GM12892 (cell line): ENCODE measurements around the gene LCMT2.

ENCODE experiments used
- DNase-seq: peaks from one replicate; pipeline ENCODE4 v3.0.0; 2011; ENCODE audit not compliant: insufficient read length
- FAIRE-seq: peaks from 2 replicates; lab custom pipeline; 2011; peaks lifted over from hg19 to GRCh38; lab: Jason Lieb, UNC
- POLR2A ChIP-seq: IDR thresholded peaks from 2 replicates; pipeline ENCODE4 v1.6.1; 2011; ENCODE audit warnings: low read depth, low read length, control low read depth
- POLR2AphosphoS5 ChIP-seq: IDR thresholded peaks from 2 replicates; pipeline ENCODE4 v1.6.1; 2011; ENCODE audit warnings: low read depth, low read length, control low read depth
- TAF1 ChIP-seq: IDR thresholded peaks from 2 replicates; pipeline ENCODE4 v1.6.1; 2011; ENCODE audit warnings: low read depth, mild to moderate bottlenecking, control low read depth, low read length, borderline replicate concordance

LCMT2 gene

GRCh38 chr15:43347114-43347513 lies 16.7 kb upstream of the LCMT2 start:
- TF ChIP-seq POLR2A (no peak), POLR2AphosphoS5 (no peak), TAF1 (no peak)
- DNase-seq (no peak), FAIRE-seq (no peak)

- FAIRE-seq: no peak
- TF ChIP-seq POLR2A: no peak
- DNase-seq: no peak
Measured at GRCh38 chr15:43346305-43346704, 15.9 kb upstream of the LCMT2 start.

- FAIRE-seq (no peak), DNase-seq (no peak)
- TF ChIP-seq POLR2A: no peak
- no peak for TF ChIP-seq POLR2AphosphoS5
Measured at GRCh38 chr15:43330780-43331087, 361 bp upstream of the LCMT2 start.

- no peak for DNase-seq
- TF ChIP-seq POLR2A (no peak), POLR2AphosphoS5 (no peak), TAF1 (no peak)
- no peak for FAIRE-seq
Measured at GRCh38 chr15:43329217-43329959, 985 bp downstream of the LCMT2 start.

GRCh38 chr15:43325039-43325684 lies 5.2 kb downstream of the LCMT2 start:
- TF ChIP-seq POLR2AphosphoS5 (no peak), POLR2A (no peak), TAF1 (no peak)
- DNase-seq (no peak), FAIRE-seq (no peak)

GRCh38 chr15:43318990-43319771 lies 11.2 kb downstream of the LCMT2 start:
- TF ChIP-seq POLR2A (no peak), POLR2AphosphoS5 (no peak), TAF1 (no peak)
- DNase-seq (no peak), FAIRE-seq (no peak)

- FAIRE-seq (no peak), DNase-seq (no peak)
- no peak for TF ChIP-seq POLR2A
- no peak for TF ChIP-seq TAF1
Measured at GRCh38 chr15:43317566-43318184, 12.7 kb downstream of the LCMT2 start.

GRCh38 chr15:43316971-43317346 lies 13.4 kb downstream of the LCMT2 start:
- DNase-seq (no peak), FAIRE-seq (no peak)
- TF ChIP-seq TAF1: no peak
- TF ChIP-seq POLR2A: no peak
- TF ChIP-seq POLR2AphosphoS5: no peak

- TF ChIP-seq TAF1: no peak
- no peak for TF ChIP-seq POLR2AphosphoS5
- TF ChIP-seq POLR2A: no peak
- FAIRE-seq: no peak
- DNase-seq: no peak
Measured at GRCh38 chr15:43316016-43316970, 14.1 kb downstream of the LCMT2 start.

- DNase-seq: no peak
- no peak for FAIRE-seq
- TF ChIP-seq TAF1 (no peak), POLR2A (no peak), POLR2AphosphoS5 (no peak)
Measured at GRCh38 chr15:43314171-43314570, 16.2 kb downstream of the LCMT2 start.
